NCI-H146 (cell line): Measurements from ENCODE around the gene CMTM5.
"Not testable (repeated sequence)": the region's sequence is repeated elsewhere in the genome, so short reads cannot be mapped to it uniquely, and the experiment has no call there.

Experiments
- DNase-seq: peaks from one replicate; lab custom pipeline; 2025; lab: John Stamatoyannopoulos, UW

CMTM5 gene

DNA sequence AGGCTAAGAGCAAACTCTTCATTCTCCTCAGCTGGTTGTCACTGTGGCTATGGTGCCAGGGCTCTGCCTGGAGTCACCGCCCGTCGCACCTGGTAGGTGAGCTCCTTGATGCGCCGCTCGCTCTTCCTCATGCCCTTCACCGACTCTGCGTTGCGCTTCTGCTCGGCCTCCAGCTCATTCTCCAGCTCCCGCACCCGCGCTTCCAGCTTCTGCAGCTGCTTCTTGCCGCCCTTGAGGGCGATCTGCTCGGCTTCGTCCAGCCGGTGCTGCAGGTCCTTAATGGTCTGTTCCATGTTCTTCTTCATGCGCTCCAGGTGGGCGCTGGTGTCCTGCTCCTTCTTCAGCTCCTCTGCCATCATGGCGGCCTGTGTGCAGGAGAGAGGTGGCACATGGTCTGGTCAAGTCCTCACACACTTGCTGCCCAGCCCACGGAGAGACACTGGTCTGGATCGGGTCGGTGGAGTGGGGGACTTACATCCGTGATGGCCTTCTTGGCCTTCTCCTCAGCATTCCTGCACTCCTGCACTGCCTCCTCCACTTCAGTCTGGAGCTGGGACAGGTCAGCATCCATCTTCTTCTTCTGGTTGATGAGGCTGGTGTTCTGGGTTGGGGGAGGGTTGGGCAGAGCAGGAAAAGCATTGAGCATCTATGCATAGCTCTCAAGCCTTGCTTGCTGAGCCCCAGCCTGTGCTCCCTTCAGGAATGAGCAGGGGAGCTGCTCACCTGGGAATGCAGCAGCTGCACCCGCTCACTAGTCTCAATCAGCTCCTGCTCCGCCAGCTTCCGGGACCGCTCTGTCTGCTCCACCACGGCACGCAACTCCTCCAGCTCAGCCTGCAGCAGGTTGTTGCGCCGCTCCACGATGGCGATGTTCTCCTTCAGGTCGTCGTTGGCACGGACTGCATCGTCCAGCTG is 38.3 kb downstream of the CMTM5 start:
- no peak for DNase-seq

GRCh38 chr14:23415821-23416778 is 39.3 kb downstream of the CMTM5 start:
- no peak for DNase-seq

DNA sequence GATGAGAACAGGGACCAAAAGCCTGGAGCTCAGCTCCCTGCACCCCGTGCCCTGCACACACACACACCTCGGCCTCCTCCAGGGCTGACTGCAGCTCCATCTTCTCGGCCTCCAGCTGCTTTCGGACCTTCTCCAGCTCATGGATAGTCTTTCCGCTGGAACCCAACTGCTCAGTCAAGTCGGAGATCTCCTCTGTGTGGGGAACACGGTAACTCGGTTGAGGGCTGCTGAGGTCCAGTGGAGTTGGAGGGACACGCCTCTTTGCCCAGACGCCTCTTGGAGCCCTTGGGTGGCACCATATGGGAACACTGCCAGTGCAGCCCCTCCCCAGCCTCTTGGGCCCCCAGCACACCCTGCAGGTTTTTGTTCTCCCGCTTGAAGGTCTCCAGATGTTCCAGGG is 40.0 kb downstream of the CMTM5 start:
- DNase-seq, result no peak

DNA sequence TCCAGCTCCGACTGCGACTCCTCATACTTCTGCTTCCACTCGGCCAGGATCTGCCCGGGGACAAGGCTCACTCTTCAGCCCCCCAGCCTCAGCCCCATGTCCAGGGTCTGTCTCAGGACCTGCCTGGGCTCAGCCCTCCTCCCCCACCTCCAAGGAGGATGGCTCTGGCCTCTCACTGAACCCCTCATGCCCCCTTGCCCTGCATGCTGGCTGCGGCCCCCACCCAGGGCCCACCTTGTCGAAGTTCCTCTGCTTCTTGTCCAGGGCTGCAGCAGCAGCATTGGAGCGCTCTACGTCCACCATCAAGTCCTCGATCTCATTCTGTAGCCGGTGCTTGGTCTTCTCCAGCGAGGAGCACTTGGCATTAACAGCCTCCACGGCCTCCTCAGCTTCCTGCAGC is 40.4 kb downstream of the CMTM5 start:
- not testable (repeated sequence) for DNase-seq

DNA sequence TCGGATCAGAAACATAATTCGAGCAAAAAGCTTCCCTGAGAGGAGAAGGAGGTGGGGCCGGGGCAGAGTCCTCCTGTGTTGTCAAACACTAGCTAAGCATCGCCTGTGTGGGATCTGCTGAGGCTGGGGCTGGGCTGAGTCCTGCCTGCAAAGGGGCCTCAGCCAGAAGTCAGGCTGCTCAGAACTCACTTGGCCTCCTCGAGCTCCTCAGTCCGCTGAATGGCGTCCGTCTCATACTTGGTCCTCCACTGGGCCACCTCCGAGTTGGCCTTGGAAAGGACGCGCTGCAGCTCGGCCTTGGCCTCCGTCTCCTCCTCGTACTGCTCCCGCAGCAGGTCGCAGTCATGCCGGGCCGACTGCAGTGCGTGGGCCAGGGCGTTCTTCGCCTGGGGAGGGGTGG is 41.2 kb downstream of the CMTM5 start:
- DNase-seq, result no peak

DNA sequence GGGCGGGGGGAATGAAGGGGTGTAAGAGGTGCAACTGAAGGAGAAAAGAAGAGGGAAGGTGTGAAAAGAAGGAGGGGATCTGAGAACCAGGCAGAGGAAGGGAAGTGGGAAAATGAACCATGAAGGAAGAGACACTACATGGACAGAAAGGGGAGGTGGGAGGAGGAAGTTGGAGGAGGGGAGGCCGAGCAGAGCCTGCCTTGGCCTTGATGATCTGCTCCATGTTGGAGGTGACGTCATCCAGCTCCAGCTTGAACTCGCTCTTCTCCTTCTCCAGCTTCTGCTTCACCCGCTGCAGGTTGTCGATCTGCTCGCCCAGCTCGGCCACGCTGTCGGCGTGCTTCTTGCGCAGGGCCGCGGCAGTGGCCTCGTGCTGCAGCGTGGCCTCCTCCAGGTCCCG is 42.8 kb downstream of the CMTM5 start:
- not testable (repeated sequence) for DNase-seq

DNA sequence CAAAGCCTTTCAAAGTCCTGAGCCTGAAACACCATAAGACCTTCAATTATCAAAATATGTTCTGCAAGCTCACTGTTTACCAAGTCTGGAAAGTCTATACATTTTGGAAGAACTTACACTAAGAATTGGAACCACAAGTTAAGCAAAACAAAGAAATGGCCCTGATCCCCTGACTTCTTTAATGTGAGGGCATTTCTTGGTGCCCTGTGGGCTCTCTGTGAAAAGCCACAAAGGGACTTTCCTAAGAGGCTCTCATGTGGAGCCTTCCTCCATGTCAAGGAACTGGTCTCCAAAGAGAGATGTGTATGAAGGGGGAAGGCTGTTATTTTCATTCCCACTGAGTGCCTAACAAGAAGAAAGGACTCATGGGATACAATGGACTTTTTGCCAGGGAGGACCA is 44.7 kb downstream of the CMTM5 start:
- no peak for DNase-seq

DNA sequence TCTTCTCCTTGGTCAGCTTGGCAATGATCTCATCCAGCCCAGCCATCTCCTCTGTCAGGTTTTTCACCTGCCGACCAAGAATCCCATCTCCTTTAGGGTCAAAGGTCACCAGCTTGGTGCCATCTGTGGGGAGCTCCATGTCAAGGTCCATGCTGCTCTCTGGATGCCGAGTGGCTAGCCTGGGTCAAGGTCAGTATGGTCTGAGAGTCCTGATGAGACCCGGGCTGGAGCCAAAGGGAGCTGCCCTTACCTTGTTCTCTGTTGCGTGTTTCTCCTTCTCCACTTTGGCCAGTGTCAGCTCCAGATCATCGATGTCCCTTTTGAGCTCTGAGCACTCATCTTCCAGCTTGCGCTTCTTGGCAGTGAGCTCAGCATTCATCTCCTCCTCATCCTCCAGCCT is 46.8 kb downstream of the CMTM5 start:
- no peak for DNase-seq

- DNase-seq, result no peak
These were observed 48.3 kb downstream of the CMTM5 start for GRCh38 chr14:23425169-23425568.

- not testable (repeated sequence) for DNase-seq
These were observed 49.0 kb downstream of the CMTM5 start for GRCh38 chr14:23425798-23426197.

DNA sequence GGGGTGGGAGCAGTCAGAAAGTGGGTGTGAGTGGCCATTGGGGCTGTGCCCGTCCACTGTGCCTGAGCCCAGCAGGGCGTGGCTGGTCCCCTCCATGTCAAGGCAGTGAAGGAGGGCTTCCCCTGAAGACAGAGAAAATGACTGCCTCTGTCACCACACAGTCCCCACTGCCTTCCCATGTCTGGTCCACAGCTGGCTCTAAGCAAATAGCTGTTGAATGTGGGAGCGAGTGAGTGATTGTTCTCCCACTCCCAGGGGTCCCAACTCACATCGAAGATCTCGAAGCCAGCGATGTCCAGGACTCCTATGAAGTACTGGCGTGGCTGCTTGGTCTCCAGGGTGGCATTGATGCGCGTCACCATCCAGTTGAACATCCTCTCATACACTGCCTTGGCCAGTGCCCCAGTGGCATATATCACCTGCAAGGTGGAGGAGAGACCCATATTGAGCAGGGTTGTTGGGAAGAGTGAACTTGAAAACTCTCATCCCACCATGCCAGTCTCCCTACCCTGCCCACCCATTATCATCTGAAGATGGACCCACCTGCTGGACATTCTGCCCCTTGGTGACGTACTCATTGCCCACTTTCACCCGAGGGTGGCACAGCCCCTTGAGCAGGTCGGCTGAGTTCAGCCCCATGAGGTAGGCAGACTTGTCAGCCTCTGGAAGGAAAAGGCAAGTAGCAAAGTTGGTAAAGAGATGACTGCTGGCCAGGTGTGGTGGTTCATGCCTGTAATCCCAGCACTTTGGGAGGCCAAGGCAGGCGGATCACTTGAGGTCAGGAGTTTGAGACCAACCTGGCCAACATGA is 52.0 kb downstream of the CMTM5 start:
- no peak for DNase-seq
